HG03442 (cell line): ENCODE results near the gene ARID1A.

Source experiments
- ATAC-seq: cut with Tn5 transposase; IDR thresholded peaks from one replicate; pipeline ENCODE4 v1.9.1; 2021; ENCODE audit warnings: mild to moderate bottlenecking, moderate library complexity; ENCODE audit not compliant: unreplicated experiment

ARID1A gene

DNA sequence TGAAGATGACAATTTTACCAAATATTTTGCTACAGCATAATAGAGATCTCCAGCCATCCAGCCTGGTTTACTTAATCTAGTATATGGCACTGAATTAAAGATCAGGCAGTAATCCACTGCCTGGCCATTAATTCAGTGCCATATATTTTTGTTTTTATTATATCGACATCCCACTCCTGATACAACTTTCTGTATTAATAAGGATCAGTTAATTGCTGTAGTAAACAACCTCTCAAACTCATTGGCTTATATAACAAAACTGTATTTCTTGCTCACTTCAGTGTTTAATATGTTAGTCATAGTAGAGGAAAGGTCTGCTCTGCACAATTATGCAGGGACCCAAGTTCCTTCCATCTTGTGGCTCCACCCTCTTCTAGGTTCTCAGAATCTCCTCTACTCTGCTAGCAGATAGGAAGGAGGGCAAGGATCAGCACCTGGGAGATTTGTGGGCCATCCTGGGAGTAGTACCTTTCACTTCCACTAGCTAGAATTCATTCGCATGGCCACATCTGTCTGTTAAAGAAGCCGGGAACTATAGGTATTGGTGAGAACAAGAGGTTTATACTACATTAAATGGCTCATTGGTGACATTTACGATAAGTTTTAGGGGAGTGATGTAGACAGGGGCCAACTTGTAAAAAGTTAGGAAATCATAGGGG is 127.1 kb downstream of the ARID1A start:
- no peak for ATAC-seq

DNA sequence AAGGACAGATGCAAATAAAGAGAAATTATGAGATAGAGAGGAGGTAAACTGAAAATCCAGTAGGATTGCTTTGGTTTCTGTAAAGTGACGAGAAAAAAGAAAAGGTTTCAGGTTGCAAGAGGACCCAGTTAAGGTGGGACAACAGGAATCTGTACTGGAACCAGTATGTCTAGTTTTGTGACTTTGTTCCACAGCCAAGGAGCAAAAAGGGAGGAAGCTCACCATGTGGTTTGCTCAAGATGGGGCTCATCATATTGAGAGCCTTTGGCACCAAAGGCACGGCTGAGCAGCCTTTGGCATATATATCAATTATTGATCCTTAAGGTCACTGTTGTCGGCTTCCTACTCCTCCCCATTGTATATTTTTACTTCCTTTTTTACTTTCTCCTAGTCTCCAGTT is 128.9 kb downstream of the ARID1A start:
- ATAC-seq: no peak

DNA sequence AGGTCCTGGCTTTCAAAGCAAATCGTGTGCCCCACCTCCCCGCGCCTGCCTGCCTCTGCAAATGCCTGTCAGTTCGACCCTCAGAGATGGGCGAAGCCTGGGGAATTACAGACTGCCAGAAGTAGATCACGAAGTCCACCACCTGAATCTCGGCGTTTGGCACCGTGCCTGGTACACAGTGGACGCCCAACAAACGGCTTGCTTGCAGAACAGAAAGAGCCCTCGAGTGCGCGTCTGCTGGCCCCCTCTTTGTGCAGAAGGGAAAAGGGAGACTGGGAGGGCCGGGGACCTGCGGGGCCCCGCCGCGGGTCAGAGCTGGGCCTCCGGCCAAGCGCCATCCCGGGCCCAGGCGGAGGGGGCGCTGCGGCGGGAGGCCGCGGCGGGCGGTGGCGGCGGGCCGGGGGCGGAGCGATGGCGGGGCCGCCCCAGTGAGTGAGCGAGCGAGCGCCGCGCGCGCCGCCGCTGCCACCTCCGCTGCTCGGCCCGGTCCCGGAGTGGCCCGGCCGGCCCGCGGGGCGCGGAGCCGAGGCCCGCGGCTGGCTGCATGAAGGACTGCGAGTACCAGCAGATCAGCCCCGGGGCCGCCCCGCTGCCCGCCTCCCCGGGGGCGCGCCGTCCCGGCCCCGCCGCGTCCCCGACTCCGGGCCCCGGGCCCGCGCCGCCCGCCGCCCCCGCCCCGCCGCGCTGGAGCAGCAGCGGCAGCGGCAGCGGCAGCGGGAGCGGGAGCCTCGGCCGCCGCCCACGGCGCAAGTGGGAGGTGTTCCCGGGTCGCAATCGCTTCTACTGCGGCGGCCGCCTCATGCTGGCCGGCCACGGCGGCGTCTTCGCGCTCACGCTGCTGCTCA is 130.7 kb downstream of the ARID1A start, which contains the start of gene ZDHHC18:
ZDHHC18 (plus strand) TSS at position 428 of the 845 bp plus-strand sequence; CDS start at position 545, 117 bp downstream.
- peak; percentile 63 for ATAC-seq

DNA sequence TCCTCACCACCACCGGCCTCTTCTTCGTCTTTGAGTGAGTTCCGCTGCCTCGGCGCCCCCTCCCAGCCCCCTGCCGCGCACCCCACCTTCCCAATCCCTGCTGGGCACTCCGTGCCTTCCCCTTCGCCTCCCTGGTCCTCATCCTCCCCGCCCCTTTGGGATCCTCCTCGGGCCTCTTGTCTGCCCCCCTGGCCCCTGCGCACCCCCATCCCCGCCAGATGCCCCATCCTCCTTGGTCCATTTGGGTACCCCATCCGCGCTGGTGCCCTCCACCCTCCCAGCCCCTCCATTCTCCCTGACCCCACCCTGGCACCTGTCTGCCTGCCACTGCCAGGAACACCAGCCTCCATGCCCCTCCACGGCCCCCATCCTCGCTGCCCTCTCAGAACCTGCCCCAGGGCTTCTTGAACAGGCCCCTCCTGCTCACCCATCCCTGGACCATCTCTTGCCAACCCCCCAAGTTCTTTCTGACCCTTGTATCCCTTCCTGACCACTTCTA is 131.3 kb downstream of the ARID1A start:
- ATAC-seq: no peak

DNA sequence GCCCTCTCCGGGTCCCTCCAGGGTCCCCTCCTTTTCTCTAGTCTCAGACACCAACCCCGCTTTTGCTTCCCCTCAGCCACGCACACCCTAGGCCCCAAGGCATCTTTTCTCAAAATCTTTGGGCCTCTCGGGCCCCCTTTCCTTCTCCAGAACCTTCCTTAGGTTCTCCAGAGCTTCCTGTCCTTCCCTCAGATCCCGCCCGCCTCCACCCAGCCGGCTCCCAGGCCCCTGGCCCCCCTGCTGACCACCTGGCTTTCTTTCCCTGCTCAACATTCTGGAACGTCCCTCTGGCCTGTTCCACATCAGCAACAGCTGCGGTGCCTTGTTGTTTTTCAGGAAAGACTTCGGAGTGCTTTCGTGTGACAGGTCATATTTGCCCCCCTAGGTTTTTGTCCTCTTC is 131.8 kb downstream of the ARID1A start:
- ATAC-seq: no peak

DNA sequence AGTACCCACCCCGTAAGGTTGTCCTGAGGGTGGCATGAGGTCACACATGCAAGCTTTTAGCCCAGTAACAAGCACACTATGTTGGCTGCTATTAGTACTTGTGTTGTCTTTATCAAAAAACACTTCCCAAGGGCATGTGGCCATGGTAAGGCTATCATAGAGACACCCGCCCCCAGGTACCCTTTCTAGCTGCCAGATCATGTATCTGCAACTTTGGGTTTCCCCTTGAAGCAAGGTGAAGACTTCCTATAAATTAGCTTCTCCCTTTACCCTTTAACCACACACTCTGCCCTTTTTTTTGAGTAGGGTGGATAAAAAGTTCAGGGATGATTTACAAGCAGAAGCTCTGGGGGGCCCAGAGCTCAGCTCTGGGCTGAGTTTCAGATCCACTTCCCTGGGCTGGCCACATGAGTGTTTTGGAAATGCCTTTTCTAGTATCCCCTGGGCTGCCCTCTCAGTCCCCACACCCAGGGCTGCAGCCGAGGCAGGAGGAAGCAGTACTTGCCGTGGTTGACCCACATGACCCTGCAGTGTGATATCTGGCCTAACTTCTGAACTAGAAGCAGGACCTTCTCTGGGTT is 132.7 kb downstream of the ARID1A start:
- no peak for ATAC-seq

DNA sequence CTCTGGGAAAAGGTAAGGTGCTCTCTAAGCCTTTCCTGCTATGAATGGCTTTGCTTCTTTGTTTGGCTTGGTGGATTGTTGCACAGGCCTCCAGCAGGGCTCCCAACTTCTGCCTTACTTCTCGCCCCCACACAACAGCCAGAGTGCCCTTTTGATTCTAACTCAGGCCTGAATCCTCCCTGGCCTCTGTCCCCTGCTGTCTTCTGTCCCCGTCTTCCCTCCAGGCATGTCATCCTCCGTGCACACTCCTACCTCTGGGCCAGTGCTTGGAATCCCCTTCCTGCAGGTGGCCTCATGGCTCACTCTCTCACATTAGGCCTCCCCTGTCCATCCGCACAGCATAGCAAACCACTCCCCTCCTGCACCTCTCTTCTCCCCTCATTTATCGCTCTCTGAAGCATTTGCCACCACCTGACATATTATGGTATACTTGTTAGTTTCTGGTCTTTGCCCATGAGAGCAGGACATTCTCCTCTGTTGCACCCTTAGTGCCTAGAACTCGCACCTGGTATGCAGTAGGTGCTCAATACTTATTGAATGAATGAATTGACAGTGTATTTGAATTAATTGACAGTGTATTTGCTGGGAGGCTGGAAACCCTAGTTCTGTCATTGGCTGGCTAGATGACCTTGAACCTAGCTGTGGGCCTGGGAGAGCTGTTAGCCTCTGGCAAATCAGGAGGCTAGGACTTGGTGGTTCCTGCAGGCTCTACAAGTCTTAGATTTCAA is 133.5 kb downstream of the ARID1A start:
- ATAC-seq: no peak

DNA sequence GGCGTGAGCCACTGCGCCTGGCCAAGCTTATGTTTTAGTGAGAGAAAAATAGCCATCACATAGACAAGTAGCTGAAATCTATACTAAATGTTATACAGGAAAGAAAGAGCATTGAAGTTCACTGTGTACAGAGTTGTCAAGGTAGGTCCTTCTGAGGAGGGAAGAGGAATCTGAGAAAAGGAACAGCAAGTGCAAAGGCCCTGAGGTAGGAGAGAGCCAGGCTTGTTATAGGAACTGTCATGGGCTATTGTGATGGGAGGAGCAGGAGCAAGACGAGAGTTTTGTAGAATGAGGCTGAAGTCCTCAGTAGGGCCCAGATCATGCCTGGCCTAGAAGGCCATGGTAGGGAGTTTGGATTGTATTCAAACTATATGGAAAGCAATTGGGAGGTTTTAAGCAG is 135.2 kb downstream of the ARID1A start:
- no peak for ATAC-seq
